Mesenchymal stem cell (in vitro differentiated cells and primary cell): Measurements from ENCODE around the gene ANXA4.

Source experiments
- DNase-seq: peaks from one replicate; pipeline ENCODE4 v3.0.0-alpha.2; 2013
- H2AFZ ChIP-seq: one replicate; pipeline ENCODE4 v1.6.1; 2013; ENCODE audit warnings: low read depth, mild to moderate bottlenecking, control low read depth, inconsistent platforms, low read length, moderate library complexity
- H2AK5ac ChIP-seq: 2 replicates; pipeline ENCODE4 v1.6.1; 2013; ENCODE audit warnings: low read length, moderate library complexity, mild to moderate bottlenecking, inconsistent platforms; ENCODE audit not compliant: severe bottlenecking
- H2BK120ac ChIP-seq: one replicate; pipeline ENCODE4 v1.6.1; 2013; ENCODE audit warnings: low read depth, mild to moderate bottlenecking, inconsistent platforms, low read length, moderate library complexity
- H2BK12ac ChIP-seq, 2 experiments: one replicate each; pipeline ENCODE4 v1.6.1; 2013; ENCODE audit warnings: inconsistent platforms in 2 of 2, low read length in 2 of 2, mild to moderate bottlenecking in 2 of 2, moderate library complexity in 2 of 2, control low read depth in 1 of 2
- H2BK15ac ChIP-seq: one replicate; pipeline ENCODE4 v1.6.1; 2013; ENCODE audit warnings: mild to moderate bottlenecking, low read depth, inconsistent platforms; ENCODE audit not compliant: poor library complexity, severe bottlenecking
- H2BK5ac ChIP-seq: 2 replicates; pipeline ENCODE4 v1.6.1; 2013; ENCODE audit warnings: low read depth, mild to moderate bottlenecking, low read length, control low read depth, inconsistent platforms; ENCODE audit not compliant: poor library complexity, severe bottlenecking
- H3K14ac ChIP-seq, 2 experiments: one replicate each; pipeline ENCODE4 v1.6.1; 2013; ENCODE audit warnings: inconsistent platforms in 2 of 2, low read length in 2 of 2, control low read depth in 1 of 2, mild to moderate bottlenecking in 1 of 2, moderate library complexity in 1 of 2
- H3K18ac ChIP-seq, 2 experiments: one replicate each; pipeline ENCODE4 v1.6.1; 2013; ENCODE audit warnings: inconsistent platforms in 2 of 2, low read length in 2 of 2, control low read depth in 1 of 2, low read depth in 1 of 2, mild to moderate bottlenecking in 1 of 2
- H3K23ac ChIP-seq, 2 experiments: one replicate each; pipeline ENCODE4 v1.6.1; 2013; ENCODE audit warnings: inconsistent platforms in 2 of 2, low read length in 2 of 2, mild to moderate bottlenecking in 2 of 2, moderate library complexity in 2 of 2, control low read depth in 1 of 2
- H3K27ac ChIP-seq: 2 replicates; pipeline ENCODE4 v1.5.1; 2013; ENCODE audit warnings: mild to moderate bottlenecking, moderate library complexity, low read length, control low read depth, inconsistent platforms; ENCODE audit not compliant: poor library complexity, severe bottlenecking
- H3K27me3 ChIP-seq, 2 experiments: 2 replicates each; pipeline versions ENCODE4 v1.6.1 to v1.7.0; 2013; ENCODE audit warnings: low read length in 2 of 2, mild to moderate bottlenecking in 2 of 2, moderate library complexity in 2 of 2, control low read depth in 1 of 2, inconsistent platforms in 1 of 2; ENCODE audit not compliant: control insufficient read depth in 1 of 2, insufficient read depth in 1 of 2
- H3K36me3 ChIP-seq, 2 experiments: 2 replicates each; pipeline versions ENCODE4 v1.6.1 to v1.7.0; 2013; ENCODE audit warnings: low read length in 2 of 2, control low read depth in 1 of 2, inconsistent platforms in 1 of 2, low read depth in 1 of 2, mild to moderate bottlenecking in 1 of 2; ENCODE audit not compliant: insufficient read depth in 2 of 2, control insufficient read depth in 1 of 2
- H3K4ac ChIP-seq, 2 experiments: one replicate each; pipeline ENCODE4 v1.6.1; 2013; ENCODE audit warnings: inconsistent platforms in 2 of 2, low read length in 2 of 2, mild to moderate bottlenecking in 2 of 2, moderate library complexity in 2 of 2, control low read depth in 1 of 2, low read depth in 1 of 2
- H3K4me1 ChIP-seq: 2 replicates; pipeline ENCODE4 v1.6.1; 2013; ENCODE audit warnings: low read depth, low read length, control low read depth; ENCODE audit not compliant: control insufficient read depth, insufficient read depth
- H3K4me2 ChIP-seq: 2 replicates; pipeline ENCODE4 v1.6.1; 2013; ENCODE audit warnings: low read length, mild to moderate bottlenecking, inconsistent platforms; ENCODE audit not compliant: poor library complexity, severe bottlenecking
- H3K4me3 ChIP-seq, 2 experiments: 2 replicates each; pipeline versions ENCODE4 v1.5.1 to v1.7.0; 2013; ENCODE audit warnings: low read length in 2 of 2, mild to moderate bottlenecking in 2 of 2, control low read depth in 1 of 2, low read depth in 1 of 2; ENCODE audit not compliant: insufficient read depth in 1 of 2
- H3K79me1 ChIP-seq: replicated peaks from 2 replicates; pipeline ENCODE4 v1.6.1; 2013; ENCODE audit warnings: mild to moderate bottlenecking, control low read depth, low read length, inconsistent platforms; ENCODE audit not compliant: poor library complexity, severe bottlenecking
- H3K9ac ChIP-seq: 2 replicates; pipeline ENCODE4 v1.7.0; 2013; ENCODE audit warnings: mild to moderate bottlenecking, low read length, moderate library complexity
- H3K9me3 ChIP-seq: 2 replicates; pipeline ENCODE4 v1.7.0; 2013; ENCODE audit warnings: mild to moderate bottlenecking, low read length; ENCODE audit not compliant: control insufficient read depth
- H4K8ac ChIP-seq: one replicate; pipeline ENCODE4 v1.6.1; 2013; ENCODE audit warnings: inconsistent platforms, mild to moderate bottlenecking, low read length, moderate library complexity
- H4K91ac ChIP-seq: one replicate; pipeline ENCODE4 v1.6.1; 2013; ENCODE audit warnings: mild to moderate bottlenecking, low read length, inconsistent platforms
- WGBS: methylation state at CpG from one replicate; pipeline ENCODE4 v1.1.7; 2013; ENCODE audit warnings: mixed read lengths; 5-methylcytosine and 5-hydroxymethylcytosine counted together

Gene ANXA4

GRCh38 chr2:69807821-69808540 lies 66.0 kb downstream of the ANXA4 start:
- Histone ChIP-seq H3K9ac (no peak overlapping the region), H3K14ac (no peak overlapping the region), H3K79me1 (peaks cover 32% of the 10 kb centered on the region), H4K91ac (no peak overlapping the region), H2BK15ac (no peak overlapping the region), H3K4me3 (no peak overlapping the region), H3K23ac (no peak overlapping the region), H2AFZ (no peak overlapping the region), H3K27ac (no peak overlapping the region), H3K36me3 (peaks cover 55 to 98% of the 10 kb centered on the region in 2 experiments), H3K9me3 (no peaks in the 10 kb centered on the region), H2BK5ac (no peak overlapping the region), H2BK12ac (no peak overlapping the region), H2AK5ac (no peak overlapping the region), H4K8ac (no peak overlapping the region), H3K18ac (no peak overlapping the region), H2BK120ac (no peak overlapping the region), H3K4ac (no peak overlapping the region), H3K4me1 (no peaks in the 10 kb centered on the region), H3K27me3 (no peaks in the 10 kb centered on the region), H3K4me2 (no peak overlapping the region)
- no peak for DNase-seq
- WGBS: 92% methylated on average over 15 of the region's 16 CpGs

- Histone ChIP-seq H2AK5ac (no peak overlapping the region), H2BK15ac (no peak overlapping the region), H3K36me3 (peaks cover 65 to 97% of the 10 kb centered on the region in 2 experiments), H2AFZ (no peak overlapping the region), H3K14ac (no peak overlapping the region), H2BK120ac (no peak overlapping the region), H3K23ac (no peak overlapping the region), H3K79me1 (peaks cover 27% of the 10 kb centered on the region), H3K27ac (no peak overlapping the region), H3K4me1 (no peaks in the 10 kb centered on the region), H2BK5ac (no peak overlapping the region), H3K4me3 (no peak overlapping the region), H3K4ac (no peak overlapping the region), H3K9me3 (no peaks in the 10 kb centered on the region), H4K91ac (no peak overlapping the region), H3K4me2 (no peak overlapping the region), H3K18ac (no peak overlapping the region), H3K27me3 (no peaks in the 10 kb centered on the region), H3K9ac (no peak overlapping the region), H2BK12ac (no peak overlapping the region), H4K8ac (no peak overlapping the region)
- WGBS: 98% methylated on average over 6 of the region's 6 CpGs
- no peak for DNase-seq
Measured at GRCh38 chr2:69810550-69810949, 68.6 kb downstream of the ANXA4 start.

GRCh38 chr2:69811018-69811417 lies 69.1 kb downstream of the ANXA4 start:
- H2AK5ac ChIP-seq: no peak overlapping the region
- no peak overlapping the region for H4K8ac ChIP-seq
- H4K91ac ChIP-seq: no peak overlapping the region
- no peak overlapping the region for H3K9ac ChIP-seq
- H3K4me2 ChIP-seq: no peak overlapping the region
- H2BK5ac ChIP-seq: no peak overlapping the region
- no peak overlapping the region for H3K27ac ChIP-seq
- no peak overlapping the region for H3K4me3 ChIP-seq
- no peak overlapping the region for H2BK120ac ChIP-seq
- H3K18ac ChIP-seq: no peak overlapping the region
- WGBS: 91% methylated on average over 5 of the region's 5 CpGs
- H3K79me1 ChIP-seq: peaks cover 27% of the 10 kb centered on the region
- no peak overlapping the region for H3K14ac ChIP-seq
- DNase-seq: no peak
- no peak overlapping the region for H3K4ac ChIP-seq
- H2BK15ac ChIP-seq: no peak overlapping the region
- no peak overlapping the region for H2AFZ ChIP-seq
- H3K36me3 ChIP-seq: peaks cover 65 to 97% of the 10 kb centered on the region in 2 experiments
- no peak overlapping the region for H2BK12ac ChIP-seq
- H3K9me3 ChIP-seq: no peaks in the 10 kb centered on the region
- no peak overlapping the region for H3K23ac ChIP-seq
- H3K27me3 ChIP-seq: no peaks in the 10 kb centered on the region
- H3K4me1 ChIP-seq: no peaks in the 10 kb centered on the region

DNA sequence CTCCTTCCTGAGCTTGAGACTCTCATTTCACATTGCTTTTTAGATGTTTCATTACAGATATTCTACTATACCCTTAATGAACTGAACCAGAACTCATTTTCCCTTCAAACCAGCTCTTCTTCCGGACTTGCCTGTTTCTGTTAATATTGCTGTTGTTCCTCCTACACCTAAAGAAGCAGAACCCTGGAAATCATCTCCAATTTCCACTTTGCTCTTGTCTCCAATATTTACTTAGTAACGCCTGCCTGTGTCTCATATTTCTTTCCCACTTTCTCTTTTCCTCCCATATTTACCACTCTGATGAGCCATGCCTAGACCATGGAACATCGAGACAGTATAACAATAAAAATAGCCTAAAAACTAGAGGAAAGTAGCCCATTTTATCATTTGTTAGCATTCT lies 69.7 kb downstream of the ANXA4 start:
- Histone ChIP-seq H3K4me1 (no peaks in the 10 kb centered on the region), H4K8ac (no peak overlapping the region), H2BK5ac (no peak overlapping the region), H3K9me3 (no peaks in the 10 kb centered on the region), H3K4ac (no peak overlapping the region), H3K18ac (no peak overlapping the region), H3K23ac (no peak overlapping the region), H4K91ac (no peak overlapping the region), H3K4me3 (no peak overlapping the region), H2BK12ac (no peak overlapping the region), H3K27ac (no peak overlapping the region), H3K79me1 (peaks cover 22% of the 10 kb centered on the region), H2AFZ (no peak overlapping the region), H2BK15ac (no peak overlapping the region), H2BK120ac (no peak overlapping the region), H3K27me3 (no peaks in the 10 kb centered on the region), H3K36me3 (peaks cover 60 to 97% of the 10 kb centered on the region in 2 experiments), H2AK5ac (no peak overlapping the region), H3K14ac (no peak overlapping the region), H3K4me2 (no peak overlapping the region), H3K9ac (no peak overlapping the region)
- WGBS: 92% methylated on average over 2 of the region's 3 CpGs
- no peak for DNase-seq
